GM23338 (cell line): ENCODE measurements around the gene TGDS. TPM values are rescaled to one million over a fixed set of nuclear protein-coding genes. Genes with fewer than 3 reads are reported as not detected.

Source experiments
- ATAC-seq: fragments of 200-7000 bp; cut with Tn5 transposase; 3 replicates; pipeline ENCODE4 v1.9.1; 2020
- DNase-seq: peaks from one replicate; pipeline ENCODE4 v3.0.0-alpha.2; 2015; ENCODE audit warnings: low spot score
- H2AFZ ChIP-seq: fragments of 200-600 bp; sonication (generic); 2 replicates; pipeline ENCODE4 v1.8.0; 2016; ENCODE audit warnings: antibody characterized with exemption, mild to moderate bottlenecking, moderate library complexity
- H3F3A ChIP-seq: fragments of 200-600 bp; sonication (generic); replicated peaks from 2 replicates; pipeline ENCODE4 v1.8.0; 2017; ENCODE audit warnings: antibody characterized with exemption, mixed run types, low read depth
- H3K27ac ChIP-seq: fragments of 200-600 bp; sonication (generic); 2 replicates; pipeline ENCODE4 v1.6.1; 2016; ENCODE audit warnings: low read depth
- H3K27me3 ChIP-seq: fragments of 200-600 bp; sonication (generic); 2 replicates; pipeline ENCODE4 v1.8.0; 2016; ENCODE audit warnings: mild to moderate bottlenecking, mixed run types, moderate library complexity; ENCODE audit not compliant: insufficient read depth
- H3K36me3 ChIP-seq: fragments of 200-600 bp; sonication (generic); 2 replicates; pipeline ENCODE4 v1.8.0; 2016; ENCODE audit warnings: mild to moderate bottlenecking; ENCODE audit not compliant: insufficient read depth
- H3K4me1 ChIP-seq: fragments of 200-600 bp; sonication (generic); 2 replicates; pipeline ENCODE4 v1.8.0; 2016; ENCODE audit warnings: mild to moderate bottlenecking, moderate library complexity; ENCODE audit not compliant: insufficient read depth
- H3K4me2 ChIP-seq: fragments of 200-600 bp; sonication (generic); 2 replicates; pipeline ENCODE4 v1.7.1; 2017; ENCODE audit warnings: mixed run types
- H3K4me3 ChIP-seq: fragments of 200-600 bp; sonication (generic); 2 replicates; pipeline ENCODE4 v1.6.1; 2016; ENCODE audit warnings: mixed run types
- H3K79me2 ChIP-seq: fragments of 200-600 bp; sonication (generic); replicated peaks from 2 replicates; pipeline ENCODE4 v1.8.0; 2017; ENCODE audit warnings: mild to moderate bottlenecking; ENCODE audit not compliant: insufficient read depth
- H3K9me2 ChIP-seq: fragments of 200-600 bp; sonication (generic); 2 replicates; pipeline ENCODE4 v1.8.0; 2017; ENCODE audit not compliant: insufficient read depth
- H4K20me1 ChIP-seq: fragments of 200-600 bp; sonication (generic); replicated peaks from 2 replicates; pipeline ENCODE4 v1.8.0; 2017; ENCODE audit warnings: mild to moderate bottlenecking; ENCODE audit not compliant: insufficient read depth
- H3K27ac Mint-ChIP-seq: 2 replicates; pipeline ENCODE4 v1.8.0; 2020; ENCODE audit warnings: inconsistent platforms, mild to moderate bottlenecking, moderate library complexity, mixed read lengths
- H3K27me3 Mint-ChIP-seq: 3 replicates; pipeline ENCODE4 v1.8.0; 2022; ENCODE audit warnings: low read depth, mild to moderate bottlenecking, moderate library complexity, mixed read lengths, inconsistent platforms; ENCODE audit not compliant: insufficient read depth, poor library complexity
- H3K36me3 Mint-ChIP-seq: 3 replicates; pipeline ENCODE4 v1.8.0; 2021; ENCODE audit warnings: low read depth, mild to moderate bottlenecking, inconsistent platforms, moderate library complexity, mixed read lengths
- H3K4me1 Mint-ChIP-seq: 3 replicates; pipeline ENCODE4 v1.8.0; 2020; ENCODE audit warnings: mild to moderate bottlenecking, inconsistent platforms, mixed read lengths
- H3K4me3 Mint-ChIP-seq: 3 replicates; pipeline ENCODE4 v1.8.0; 2021; ENCODE audit warnings: moderate library complexity, mild to moderate bottlenecking, inconsistent platforms, mixed read lengths
- H3K9me3 Mint-ChIP-seq: 3 replicates; pipeline ENCODE4 v1.8.0; 2020; ENCODE audit warnings: moderate library complexity, mild to moderate bottlenecking, inconsistent platforms, mixed read lengths
- CREB1 ChIP-seq: fragments of 250-450 bp; sonication (Bioruptor Pico); IDR thresholded peaks from 2 replicates; pipeline ENCODE4 v1.5.0; 2020; ENCODE audit warnings: low read depth, mild to moderate bottlenecking, moderate library complexity
- EZH2 ChIP-seq: fragments of 200-600 bp; sonication (generic); IDR thresholded peaks from one replicate; pipeline ENCODE4 v1.8.0; 2017; ENCODE audit warnings: antibody characterized with exemption, mild to moderate bottlenecking, low read depth; ENCODE audit not compliant: unreplicated experiment
- EZH2phosphoT487 ChIP-seq: fragments of 200-600 bp; sonication (generic); IDR thresholded peaks from one replicate; pipeline ENCODE4 v1.8.1; 2018; ENCODE audit warnings: antibody characterized with exemption; ENCODE audit not compliant: unreplicated experiment
- JUNB ChIP-seq: IDR thresholded peaks from one replicate; pipeline ENCODE4 v1.6.1; 2016; ENCODE audit warnings: antibody characterized with exemption; ENCODE audit not compliant: unreplicated experiment
- NANOG ChIP-seq: IDR thresholded peaks from 2 replicates; pipeline ENCODE4 v1.6.1; 2016; ENCODE audit warnings: antibody characterized with exemption, borderline replicate concordance
- POLR2AphosphoS5 ChIP-seq: IDR thresholded peaks from 2 replicates; pipeline ENCODE4 v1.6.1; 2016; ENCODE audit warnings: antibody characterized with exemption, low read depth
- STAT1 ChIP-seq: IDR thresholded peaks from one replicate; pipeline ENCODE4 v1.6.1; 2016; ENCODE audit warnings: antibody characterized with exemption; ENCODE audit not compliant: unreplicated experiment
- ZNF114 ChIP-seq: fragments of 250-450 bp; sonication (Bioruptor Pico); IDR thresholded peaks from 2 replicates; pipeline ENCODE4 v1.5.0; 2020; ENCODE audit warnings: mild to moderate bottlenecking, moderate library complexity
- ZNF331 ChIP-seq: fragments of 250-450 bp; sonication (Bioruptor Pico); IDR thresholded peaks from 2 replicates; pipeline ENCODE4 v1.5.0; 2020; ENCODE audit warnings: low read depth, mild to moderate bottlenecking, moderate library complexity
- polyA plus RNA-seq: library from polyadenylated mRNA; unstranded; fragments of >200 nt; fragmentation: Nextera tagmentation; extraction: Ambion mirVana; gene quantifications from 2 replicates; pipeline ENCODE4 v1.2.1, GENCODE V29; 2016
- total RNA-seq: library from RNA; depleted of rRNA; stranded (reverse); fragments of >200 nt; shearing (Covaris generic); gene quantifications from 2 replicates; pipeline ENCODE4 v1.2.3, GENCODE V29; 2014
- TF ChIP-seq, protein P1 (sequence below): IDR thresholded peaks from 2 replicates; pipeline ENCODE4 v1.6.1; 2016; ENCODE audit warnings: antibody characterized with exemption
- TF ChIP-seq, protein P2 (sequence below): fragments of 250-450 bp; sonication (Bioruptor Pico); IDR thresholded peaks from 2 replicates; pipeline ENCODE4 v1.5.0; 2020; ENCODE audit warnings: mild to moderate bottlenecking, moderate library complexity
- TF ChIP-seq, protein P3 (sequence below): IDR thresholded peaks from one replicate; pipeline ENCODE4 v1.6.1; 2018; ENCODE audit warnings: antibody characterized with exemption; ENCODE audit not compliant: unreplicated experiment
- TF ChIP-seq, protein P4 (sequence below), 2 experiments: fragments of 200-600 bp in 1 of 2; sonication (generic) in 1 of 2; conservative IDR thresholded peaks; 2 replicates each; pipeline versions ENCODE4 v1.5.1 to v1.6.1; 2016 to 2017; ENCODE audit warnings: antibody characterized with exemption in 2 of 2, low read depth in 2 of 2, mild to moderate bottlenecking in 2 of 2, moderate library complexity in 1 of 2

TGDS gene
- total and polyA plus RNA-seq, 2 experiments from 2014 or later: 18.4 to 19.6 TPM

DNA sequence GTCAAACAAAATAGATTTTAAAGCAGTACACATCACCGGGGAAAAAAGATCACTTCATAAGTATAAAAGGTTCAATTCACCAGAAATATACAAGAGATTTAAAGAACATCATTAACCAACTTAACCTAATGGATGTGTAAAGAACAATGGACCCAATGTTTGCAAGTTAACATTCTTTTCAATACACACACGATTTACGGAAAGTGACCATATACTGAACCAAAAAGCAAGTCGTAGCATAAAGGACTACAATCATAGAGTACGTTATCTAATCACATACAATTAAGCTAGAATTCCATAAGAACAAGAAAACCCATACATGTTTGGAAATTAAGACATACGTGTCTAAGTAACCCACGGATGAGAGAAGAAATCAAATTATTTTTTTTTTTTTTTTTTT lies 9.6 kb downstream of the TGDS start:
- Mint-ChIP-seq H3K4me3 (no peak overlapping the region), H3K4me1 (no peaks in the 10 kb centered on the region), H3K9me3 (no peaks in the 10 kb centered on the region; the same call in 2 of the 3 replicates), H3K27me3 (no peaks in the 10 kb centered on the region), H3K27ac (no peak overlapping the region), H3K36me3 (peaks cover 69% of the 10 kb centered on the region)
- peaks cover 22% of the 10 kb centered on the region; the same call in 1 of the 2 replicates for H3K79me2 ChIP-seq
- no peak overlapping the region for H3K4me2 ChIP-seq
- H3K36me3 ChIP-seq: peaks cover 33% of the 10 kb centered on the region
- no peak overlapping the region for H3K27ac ChIP-seq
- no peaks in the 10 kb centered on the region for H3K4me1 ChIP-seq
- no peaks in the 10 kb centered on the region for H4K20me1 ChIP-seq
- ATAC-seq: no peak
- no peak for TF ChIP-seq STAT1
- TF ChIP-seq CREB1 (CRISPR knock-in tag): no peak
- TF ChIP-seq, protein P1, sequence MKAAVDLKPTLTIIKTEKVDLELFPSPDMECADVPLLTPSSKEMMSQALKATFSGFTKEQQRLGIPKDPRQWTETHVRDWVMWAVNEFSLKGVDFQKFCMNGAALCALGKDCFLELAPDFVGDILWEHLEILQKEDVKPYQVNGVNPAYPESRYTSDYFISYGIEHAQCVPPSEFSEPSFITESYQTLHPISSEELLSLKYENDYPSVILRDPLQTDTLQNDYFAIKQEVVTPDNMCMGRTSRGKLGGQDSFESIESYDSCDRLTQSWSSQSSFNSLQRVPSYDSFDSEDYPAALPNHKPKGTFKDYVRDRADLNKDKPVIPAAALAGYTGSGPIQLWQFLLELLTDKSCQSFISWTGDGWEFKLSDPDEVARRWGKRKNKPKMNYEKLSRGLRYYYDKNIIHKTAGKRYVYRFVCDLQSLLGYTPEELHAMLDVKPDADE: no peak
- no peak for TF ChIP-seq ZNF331
- TF ChIP-seq POLR2AphosphoS5: no peak
- TF ChIP-seq, protein P2, sequence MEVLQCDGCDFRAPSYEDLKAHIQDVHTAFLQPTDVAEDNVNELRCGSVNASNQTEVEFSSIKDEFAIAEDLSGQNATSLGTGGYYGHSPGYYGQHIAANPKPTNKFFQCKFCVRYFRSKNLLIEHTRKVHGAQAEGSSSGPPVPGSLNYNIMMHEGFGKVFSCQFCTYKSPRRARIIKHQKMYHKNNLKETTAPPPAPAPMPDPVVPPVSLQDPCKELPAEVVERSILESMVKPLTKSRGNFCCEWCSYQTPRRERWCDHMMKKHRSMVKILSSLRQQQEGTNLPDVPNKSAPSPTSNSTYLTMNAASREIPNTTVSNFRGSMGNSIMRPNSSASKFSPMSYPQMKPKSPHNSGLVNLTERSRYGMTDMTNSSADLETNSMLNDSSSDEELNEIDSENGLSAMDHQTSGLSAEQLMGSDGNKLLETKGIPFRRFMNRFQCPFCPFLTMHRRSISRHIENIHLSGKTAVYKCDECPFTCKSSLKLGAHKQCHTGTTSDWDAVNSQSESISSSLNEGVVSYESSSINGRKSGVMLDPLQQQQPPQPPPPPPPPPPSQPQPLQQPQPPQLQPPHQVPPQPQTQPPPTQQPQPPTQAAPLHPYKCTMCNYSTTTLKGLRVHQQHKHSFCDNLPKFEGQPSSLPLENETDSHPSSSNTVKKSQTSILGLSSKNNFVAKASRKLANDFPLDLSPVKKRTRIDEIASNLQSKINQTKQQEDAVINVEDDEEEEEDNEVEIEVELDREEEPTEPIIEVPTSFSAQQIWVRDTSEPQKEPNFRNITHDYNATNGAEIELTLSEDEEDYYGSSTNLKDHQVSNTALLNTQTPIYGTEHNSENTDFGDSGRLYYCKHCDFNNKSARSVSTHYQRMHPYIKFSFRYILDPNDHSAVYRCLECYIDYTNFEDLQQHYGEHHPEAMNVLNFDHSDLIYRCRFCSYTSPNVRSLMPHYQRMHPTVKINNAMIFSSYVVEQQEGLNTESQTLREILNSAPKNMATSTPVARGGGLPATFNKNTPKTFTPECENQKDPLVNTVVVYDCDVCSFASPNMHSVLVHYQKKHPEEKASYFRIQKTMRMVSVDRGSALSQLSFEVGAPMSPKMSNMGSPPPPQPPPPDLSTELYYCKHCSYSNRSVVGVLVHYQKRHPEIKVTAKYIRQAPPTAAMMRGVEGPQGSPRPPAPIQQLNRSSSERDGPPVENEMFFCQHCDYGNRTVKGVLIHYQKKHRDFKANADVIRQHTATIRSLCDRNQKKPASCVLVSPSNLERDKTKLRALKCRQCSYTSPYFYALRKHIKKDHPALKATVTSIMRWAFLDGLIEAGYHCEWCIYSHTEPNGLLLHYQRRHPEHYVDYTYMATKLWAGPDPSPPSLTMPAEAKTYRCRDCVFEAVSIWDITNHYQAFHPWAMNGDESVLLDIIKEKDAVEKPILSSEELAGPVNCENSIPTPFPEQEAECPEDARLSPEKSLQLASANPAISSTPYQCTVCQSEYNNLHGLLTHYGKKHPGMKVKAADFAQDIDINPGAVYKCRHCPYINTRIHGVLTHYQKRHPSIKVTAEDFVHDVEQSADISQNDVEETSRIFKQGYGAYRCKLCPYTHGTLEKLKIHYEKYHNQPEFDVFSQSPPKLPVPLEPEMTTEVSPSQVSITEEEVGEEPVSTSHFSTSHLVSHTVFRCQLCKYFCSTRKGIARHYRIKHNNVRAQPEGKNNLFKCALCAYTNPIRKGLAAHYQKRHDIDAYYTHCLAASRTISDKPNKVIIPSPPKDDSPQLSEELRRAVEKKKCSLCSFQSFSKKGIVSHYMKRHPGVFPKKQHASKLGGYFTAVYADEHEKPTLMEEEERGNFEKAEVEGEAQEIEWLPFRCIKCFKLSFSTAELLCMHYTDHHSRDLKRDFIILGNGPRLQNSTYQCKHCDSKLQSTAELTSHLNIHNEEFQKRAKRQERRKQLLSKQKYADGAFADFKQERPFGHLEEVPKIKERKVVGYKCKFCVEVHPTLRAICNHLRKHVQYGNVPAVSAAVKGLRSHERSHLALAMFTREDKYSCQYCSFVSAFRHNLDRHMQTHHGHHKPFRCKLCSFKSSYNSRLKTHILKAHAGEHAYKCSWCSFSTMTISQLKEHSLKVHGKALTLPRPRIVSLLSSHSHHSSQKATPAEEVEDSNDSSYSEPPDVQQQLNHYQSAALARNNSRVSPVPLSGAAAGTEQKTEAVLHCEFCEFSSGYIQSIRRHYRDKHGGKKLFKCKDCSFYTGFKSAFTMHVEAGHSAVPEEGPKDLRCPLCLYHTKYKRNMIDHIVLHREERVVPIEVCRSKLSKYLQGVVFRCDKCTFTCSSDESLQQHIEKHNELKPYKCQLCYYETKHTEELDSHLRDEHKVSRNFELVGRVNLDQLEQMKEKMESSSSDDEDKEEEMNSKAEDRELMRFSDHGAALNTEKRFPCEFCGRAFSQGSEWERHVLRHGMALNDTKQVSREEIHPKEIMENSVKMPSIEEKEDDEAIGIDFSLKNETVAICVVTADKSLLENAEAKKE: no peak
- TF ChIP-seq ZNF114 (CRISPR knock-in tag): no peak
- TF ChIP-seq, protein P3, sequence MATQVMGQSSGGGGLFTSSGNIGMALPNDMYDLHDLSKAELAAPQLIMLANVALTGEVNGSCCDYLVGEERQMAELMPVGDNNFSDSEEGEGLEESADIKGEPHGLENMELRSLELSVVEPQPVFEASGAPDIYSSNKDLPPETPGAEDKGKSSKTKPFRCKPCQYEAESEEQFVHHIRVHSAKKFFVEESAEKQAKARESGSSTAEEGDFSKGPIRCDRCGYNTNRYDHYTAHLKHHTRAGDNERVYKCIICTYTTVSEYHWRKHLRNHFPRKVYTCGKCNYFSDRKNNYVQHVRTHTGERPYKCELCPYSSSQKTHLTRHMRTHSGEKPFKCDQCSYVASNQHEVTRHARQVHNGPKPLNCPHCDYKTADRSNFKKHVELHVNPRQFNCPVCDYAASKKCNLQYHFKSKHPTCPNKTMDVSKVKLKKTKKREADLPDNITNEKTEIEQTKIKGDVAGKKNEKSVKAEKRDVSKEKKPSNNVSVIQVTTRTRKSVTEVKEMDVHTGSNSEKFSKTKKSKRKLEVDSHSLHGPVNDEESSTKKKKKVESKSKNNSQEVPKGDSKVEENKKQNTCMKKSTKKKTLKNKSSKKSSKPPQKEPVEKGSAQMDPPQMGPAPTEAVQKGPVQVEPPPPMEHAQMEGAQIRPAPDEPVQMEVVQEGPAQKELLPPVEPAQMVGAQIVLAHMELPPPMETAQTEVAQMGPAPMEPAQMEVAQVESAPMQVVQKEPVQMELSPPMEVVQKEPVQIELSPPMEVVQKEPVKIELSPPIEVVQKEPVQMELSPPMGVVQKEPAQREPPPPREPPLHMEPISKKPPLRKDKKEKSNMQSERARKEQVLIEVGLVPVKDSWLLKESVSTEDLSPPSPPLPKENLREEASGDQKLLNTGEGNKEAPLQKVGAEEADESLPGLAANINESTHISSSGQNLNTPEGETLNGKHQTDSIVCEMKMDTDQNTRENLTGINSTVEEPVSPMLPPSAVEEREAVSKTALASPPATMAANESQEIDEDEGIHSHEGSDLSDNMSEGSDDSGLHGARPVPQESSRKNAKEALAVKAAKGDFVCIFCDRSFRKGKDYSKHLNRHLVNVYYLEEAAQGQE: no peak
- TF ChIP-seq EZH2phosphoT487: no peak
- no peak for TF ChIP-seq NANOG
- TF ChIP-seq, protein P4, sequence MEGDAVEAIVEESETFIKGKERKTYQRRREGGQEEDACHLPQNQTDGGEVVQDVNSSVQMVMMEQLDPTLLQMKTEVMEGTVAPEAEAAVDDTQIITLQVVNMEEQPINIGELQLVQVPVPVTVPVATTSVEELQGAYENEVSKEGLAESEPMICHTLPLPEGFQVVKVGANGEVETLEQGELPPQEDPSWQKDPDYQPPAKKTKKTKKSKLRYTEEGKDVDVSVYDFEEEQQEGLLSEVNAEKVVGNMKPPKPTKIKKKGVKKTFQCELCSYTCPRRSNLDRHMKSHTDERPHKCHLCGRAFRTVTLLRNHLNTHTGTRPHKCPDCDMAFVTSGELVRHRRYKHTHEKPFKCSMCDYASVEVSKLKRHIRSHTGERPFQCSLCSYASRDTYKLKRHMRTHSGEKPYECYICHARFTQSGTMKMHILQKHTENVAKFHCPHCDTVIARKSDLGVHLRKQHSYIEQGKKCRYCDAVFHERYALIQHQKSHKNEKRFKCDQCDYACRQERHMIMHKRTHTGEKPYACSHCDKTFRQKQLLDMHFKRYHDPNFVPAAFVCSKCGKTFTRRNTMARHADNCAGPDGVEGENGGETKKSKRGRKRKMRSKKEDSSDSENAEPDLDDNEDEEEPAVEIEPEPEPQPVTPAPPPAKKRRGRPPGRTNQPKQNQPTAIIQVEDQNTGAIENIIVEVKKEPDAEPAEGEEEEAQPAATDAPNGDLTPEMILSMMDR (conservative IDR thresholded peaks at IDR 0.05; ENCODE audit: low read depth in 2 of 2): no peak
- TF ChIP-seq JUNB: no peak
- no peak for TF ChIP-seq EZH2
- no peaks in the 10 kb centered on the region for H3K27me3 ChIP-seq
- no peaks in the 10 kb centered on the region for H3F3A ChIP-seq
- H3K4me3 ChIP-seq: no peak overlapping the region
- H3K9me2 ChIP-seq: no peaks in the 10 kb centered on the region
- H2AFZ ChIP-seq: no peak overlapping the region
- DNase-seq: no peak
